Germinal center (tissue), 1 donor: ENCODE data around the gene TYMP.

ENCODE experiments used
- DNase-seq: peaks from one replicate; pipeline ENCODE4 v3.0.0; 2012; ENCODE audit warnings: mixed read lengths, low spot score

The TYMP gene, protein sequence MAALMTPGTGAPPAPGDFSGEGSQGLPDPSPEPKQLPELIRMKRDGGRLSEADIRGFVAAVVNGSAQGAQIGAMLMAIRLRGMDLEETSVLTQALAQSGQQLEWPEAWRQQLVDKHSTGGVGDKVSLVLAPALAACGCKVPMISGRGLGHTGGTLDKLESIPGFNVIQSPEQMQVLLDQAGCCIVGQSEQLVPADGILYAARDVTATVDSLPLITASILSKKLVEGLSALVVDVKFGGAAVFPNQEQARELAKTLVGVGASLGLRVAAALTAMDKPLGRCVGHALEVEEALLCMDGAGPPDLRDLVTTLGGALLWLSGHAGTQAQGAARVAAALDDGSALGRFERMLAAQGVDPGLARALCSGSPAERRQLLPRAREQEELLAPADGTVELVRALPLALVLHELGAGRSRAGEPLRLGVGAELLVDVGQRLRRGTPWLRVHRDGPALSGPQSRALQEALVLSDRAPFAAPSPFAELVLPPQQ

DNA sequence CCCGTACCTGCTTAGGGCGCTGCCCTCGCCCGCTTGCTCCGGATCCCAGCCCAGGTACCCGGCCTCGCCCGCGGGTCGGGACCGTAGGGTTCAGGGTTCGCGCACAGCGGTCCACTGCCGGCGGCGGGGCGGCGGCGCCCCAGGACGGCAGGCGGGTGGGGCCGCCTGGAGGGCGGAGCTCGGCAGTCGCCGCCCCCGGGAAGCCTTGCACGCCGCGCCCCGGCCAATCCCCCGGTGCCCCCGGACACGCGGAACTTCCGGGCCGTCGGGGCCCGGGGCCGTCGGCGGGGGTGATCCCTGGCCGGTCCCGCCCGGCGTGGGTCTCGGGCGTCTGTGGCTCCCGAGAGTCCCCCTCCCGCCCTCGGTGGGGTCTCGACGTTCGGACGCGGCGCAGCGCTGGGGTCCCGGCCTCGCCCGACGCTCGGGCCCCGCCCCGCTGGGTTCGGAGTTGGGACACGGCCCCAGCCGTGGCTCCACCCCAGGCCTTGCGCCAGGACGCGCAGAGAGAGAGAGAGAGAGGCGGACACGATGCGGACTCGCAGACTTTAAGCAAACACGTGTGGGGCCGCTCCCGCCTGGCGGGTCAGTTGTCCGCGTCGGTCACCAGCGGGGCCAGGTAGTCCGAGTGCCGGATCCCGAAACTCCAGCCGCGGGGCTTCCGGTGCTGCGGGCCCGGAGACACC is at the start of gene TYMP:
Gene TYMP, minus strand, starts transcription at position 116 of the 683 bp plus-strand sequence. CDS start 303 bp downstream, outside the sequence.
- peak; percentile 85 for DNase-seq

- DNase-seq: no peak
Observed at GRCh38 chr22:50578776-50579310, 49.0 kb upstream of the TYMP start.

DNA sequence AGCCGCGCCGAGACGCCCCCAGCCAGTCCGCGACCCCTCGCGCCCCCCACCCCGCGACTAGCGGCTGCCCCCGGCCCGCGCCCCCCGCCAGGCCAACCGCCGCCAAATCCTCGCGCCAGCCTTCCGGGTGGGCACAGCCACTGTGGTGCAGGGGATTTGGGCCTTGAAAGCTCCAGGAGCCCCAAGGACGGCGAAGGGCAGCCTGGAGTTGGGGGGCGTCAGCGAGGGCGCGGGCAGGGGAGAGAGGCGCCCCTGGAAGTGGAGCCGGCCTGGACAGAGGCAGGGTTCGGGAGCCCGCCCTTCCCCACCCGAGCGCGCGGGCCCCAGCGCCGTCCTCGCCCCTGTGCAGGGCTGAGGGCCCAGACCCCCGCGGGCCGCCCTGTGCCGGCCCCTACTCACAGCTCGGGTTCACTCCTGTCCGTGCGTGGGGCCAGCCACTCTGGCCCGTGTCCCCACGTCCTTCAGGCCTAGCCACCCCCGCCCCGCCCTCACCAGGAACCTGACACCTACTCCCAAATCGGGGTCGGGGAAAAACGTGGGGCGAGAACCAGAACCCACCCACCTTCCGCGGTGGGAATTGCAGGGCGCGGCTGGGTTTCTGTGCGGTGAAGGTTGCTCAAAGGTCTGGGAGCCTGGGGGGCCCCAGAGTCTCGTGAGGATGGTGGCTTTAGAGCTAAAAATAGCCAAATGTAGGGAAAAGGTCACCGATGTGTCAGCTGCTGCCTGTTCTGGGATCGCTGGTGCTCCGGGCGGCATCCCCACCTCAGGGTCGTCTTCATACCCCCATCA is 48.4 kb upstream of the TYMP start, which contains the start of gene CPT1B:
Gene CPT1B, minus strand, starts transcription at position 441 of the 789 bp plus-strand sequence. CDS start 512 bp downstream, outside the sequence.
- DNase-seq: no peak

DNA sequence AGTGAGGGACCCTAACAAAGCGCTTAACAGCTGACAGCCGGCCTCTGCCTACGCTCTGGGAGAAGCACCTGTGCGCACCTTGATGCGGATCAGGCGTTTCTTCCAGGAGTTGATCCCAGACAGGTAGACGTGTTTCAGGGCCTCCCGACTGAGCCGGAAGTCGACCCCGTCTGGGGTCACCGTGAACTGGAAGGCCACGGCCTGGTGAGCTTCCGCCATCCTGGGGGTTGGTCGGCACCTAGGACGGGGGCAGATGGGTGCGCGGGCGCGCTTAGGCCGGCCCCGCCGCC is 47.8 kb upstream of the TYMP start:
- DNase-seq: no peak

DNA sequence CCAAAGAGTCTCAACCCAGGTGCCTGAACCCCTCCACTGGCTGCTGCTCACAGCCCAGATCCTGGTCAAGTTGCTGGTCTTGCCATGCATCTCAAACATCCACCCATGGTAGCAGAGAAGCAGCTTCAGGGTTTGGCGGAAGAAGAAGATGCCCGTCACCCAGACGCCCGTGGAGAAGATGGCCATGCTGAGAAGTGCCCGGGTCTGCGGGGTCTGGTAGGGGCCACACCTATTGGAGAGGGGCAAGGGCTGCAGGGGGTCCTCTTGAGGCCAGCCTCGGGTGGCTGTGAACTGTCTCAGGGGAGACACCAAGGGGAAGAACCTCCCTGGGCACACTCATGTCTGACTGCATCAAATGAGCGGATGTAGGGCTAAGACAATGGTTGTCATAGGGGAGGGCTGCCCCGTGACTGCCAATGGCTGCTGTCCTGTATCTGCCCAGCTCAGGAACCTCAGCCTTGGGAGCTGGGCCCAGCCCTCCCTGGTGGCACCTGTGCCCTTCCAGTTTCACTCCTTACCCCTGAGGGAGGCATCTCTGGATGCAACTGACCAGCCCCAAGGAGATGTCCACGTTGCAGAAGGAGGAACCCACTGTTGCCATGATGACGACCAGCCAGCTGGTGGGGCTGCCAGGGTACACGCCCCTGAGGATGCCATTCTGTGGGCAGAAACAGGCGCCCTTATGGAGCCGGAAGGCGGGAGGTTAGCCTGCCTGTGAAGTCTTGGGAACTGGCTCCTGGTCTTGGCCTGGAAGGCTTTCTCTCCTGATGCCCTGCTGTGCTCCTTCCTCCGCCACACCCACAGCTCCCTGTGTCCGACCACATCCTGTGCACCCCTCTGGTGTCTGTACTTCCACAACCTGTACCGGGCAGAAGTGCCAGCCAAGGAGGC is 47.2 kb upstream of the TYMP start:
- no peak for DNase-seq

DNA sequence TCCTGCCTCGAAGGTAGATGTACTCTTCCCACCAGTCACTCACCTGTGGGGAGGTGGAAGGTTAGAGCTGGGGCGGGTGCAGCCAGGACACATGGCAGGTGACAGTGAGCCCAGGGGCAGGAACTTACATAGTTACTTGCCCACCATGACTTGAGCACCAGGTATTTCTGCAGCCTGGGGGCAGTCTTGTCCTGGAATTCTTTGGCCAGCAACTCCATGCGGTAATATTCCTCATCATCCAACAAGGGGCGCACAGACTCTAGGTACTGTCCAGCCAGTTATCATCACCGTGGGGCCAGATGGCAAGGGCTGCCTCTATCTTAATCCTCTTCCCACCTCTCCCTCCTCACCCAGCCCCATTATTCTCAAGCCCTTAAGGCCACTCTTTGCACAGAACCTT is 46.3 kb upstream of the TYMP start:
- DNase-seq: no peak

- no peak for DNase-seq
Observed at GRCh38 chr22:50575426-50575941, 45.7 kb upstream of the TYMP start.

GRCh38 chr22:50574383-50574755 is 44.6 kb upstream of the TYMP start:
- no peak for DNase-seq

DNA sequence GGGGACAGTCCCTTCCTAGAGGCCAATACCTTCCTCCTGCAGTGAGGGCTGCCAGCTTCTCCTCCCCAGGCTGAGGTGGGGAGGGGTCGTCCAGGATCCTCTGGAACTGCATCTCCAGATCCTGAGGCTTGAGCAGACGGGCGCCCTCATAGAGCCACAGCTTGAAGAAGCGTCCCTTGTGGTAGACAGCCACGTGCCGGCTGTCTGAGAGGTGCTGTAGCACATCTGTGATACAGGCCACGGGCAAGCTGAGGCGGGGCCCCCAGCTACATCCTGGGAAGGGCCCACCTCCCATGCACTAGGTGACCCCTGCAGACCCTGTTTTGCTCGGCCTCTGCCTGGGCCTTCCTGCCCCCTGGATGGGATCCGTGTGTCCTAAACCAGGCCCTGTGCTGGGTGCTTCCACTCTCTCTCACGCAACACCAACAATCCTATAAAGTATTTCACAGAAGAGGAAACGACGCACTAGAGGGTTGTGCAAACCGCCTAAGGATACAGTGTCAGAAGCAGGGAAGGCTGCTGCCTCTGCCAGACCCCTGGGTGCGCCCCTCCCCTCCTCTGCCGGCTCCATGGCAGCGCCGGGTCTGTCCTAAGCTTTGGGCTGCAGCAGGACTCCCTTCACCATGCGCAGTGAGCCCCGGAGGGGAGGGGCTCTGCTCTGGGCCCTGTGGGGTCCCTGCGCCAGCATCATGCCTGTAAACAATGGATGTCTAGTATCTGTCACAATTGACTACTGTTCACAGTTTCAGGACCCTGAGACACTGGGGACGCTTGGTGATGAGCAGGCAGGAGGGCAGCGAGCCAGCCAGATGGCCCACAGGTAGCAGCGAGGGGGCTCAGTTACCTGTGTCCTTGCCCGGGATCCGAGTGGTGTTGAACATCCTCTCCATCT is 43.9 kb upstream of the TYMP start:
- DNase-seq: no peak

DNA sequence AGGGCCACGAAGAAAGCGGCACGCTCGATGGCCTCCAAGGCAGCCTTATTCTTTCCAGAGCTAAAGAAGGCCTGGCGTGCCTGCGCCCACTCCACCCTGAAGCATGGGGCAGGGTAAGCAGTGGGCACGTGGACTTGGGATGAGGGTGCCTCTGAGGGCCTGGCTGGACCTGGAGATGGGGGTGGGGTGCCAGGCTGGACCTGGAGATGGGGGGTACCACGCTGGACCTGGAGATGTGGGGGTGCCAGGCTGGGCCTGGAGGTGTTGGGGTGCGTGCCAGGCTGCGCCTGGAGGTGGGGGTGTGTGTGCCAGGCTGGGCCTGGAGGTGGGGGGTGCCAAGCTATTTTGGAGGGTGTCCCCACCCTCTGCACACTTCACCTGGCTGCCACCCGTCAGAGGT is 43.2 kb upstream of the TYMP start:
- DNase-seq: no peak

GRCh38 chr22:50571264-50572175 is 41.7 kb upstream of the TYMP start:
- DNase-seq: no peak

GRCh38 chr22:50570861-50571260 is 41.0 kb upstream of the TYMP start:
- no peak for DNase-seq

DNA sequence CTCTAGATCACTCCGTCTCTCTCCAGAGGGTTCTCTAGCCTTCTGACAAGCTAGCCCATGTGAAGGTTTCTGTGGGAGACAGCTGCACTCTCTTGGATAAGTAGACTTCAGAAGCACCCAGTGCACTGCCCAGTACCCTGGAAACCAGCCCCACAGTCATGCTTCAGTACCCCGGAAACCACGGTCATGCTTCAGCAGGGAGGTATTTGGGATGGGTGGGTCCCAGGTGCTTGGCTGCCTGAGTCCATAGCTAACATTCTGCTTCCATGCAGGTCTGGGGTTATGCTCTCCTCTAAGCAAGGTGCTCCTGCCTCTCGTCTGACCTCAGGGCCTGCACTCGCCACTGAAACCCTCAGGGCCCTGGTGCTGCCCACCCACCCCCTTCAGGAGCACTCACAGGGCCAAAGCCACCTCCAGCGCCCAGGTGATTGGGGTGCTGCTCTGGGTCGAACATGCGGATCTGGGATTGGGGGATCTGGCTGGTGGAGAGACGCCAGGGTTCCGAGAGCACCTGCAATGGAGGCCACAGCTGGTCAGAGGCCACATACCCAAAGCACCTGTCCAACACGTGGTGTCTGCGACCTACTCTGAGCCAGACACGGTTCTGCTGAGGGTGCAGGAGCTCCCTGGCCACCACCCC is 40.2 kb upstream of the TYMP start:
- DNase-seq: no peak

DNA sequence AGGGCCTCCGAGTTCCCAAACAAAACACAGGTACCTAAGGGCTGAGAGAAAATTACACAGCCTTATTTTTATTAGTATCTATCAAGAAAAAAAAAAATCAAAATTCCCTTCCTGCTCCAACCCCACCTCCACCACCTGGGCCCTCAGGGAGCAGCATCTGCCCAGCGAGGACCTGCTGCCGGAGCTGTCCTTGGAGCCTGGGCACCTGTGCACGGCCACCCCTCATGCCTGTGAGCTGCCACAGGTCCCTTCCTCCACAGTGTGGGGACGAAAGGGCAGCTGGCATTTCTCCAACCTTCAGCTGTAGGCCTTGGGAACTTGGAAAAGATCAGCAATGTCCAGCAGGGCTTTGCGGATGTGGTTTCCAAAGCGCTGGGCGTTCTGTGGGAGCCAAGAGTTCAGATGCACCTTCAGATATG is 39.2 kb upstream of the TYMP start:
- no peak for DNase-seq

- DNase-seq: no peak
Observed at GRCh38 chr22:50568626-50569025, 38.8 kb upstream of the TYMP start.

DNA sequence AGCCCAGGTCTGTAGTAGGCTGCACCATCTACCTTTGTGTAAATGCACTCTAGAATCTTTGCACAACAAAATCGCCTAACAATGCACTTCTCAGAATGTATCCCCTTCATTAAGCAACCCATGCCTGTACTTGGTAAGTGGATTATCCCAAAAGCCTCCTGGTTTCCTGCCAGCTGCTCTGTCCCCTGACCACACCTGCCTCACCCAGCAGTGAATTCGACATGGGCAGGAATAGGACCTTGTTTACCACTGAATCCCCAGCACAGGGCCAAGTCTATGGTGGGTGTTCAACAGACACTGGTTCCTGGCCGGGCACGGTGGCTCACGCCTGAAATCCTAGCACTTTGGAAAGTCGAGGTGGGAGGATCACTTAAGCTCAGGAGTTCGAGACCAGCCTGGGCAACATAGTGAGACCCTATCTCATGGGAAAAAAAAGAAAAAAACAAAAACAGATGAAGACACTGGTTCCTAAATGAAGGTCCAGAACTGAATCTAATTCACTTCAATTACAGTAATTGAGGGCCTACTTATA is 38.0 kb upstream of the TYMP start:
- no peak for DNase-seq

DNA sequence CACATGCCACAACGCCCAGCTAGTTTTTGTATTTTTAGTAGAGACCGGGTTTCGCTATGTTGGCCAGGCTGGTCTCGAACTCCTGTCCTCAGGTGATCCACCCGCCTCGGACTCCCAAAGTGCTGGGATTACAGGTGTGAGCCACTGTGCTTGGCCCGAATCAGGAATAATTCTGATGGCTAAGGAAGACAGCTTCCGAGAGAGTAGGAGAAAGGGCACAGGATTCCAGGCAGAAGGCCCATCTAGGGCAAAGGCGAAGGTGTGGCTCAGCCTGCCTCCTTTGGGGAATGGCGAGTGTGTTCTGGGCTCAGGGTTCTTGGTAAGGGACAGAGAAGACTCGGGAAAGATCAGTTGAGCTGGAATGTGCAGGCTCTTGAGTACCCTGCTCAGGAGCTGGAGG is 34.5 kb upstream of the TYMP start:
- no peak for DNase-seq
